ENCODE data around the gene SRGAP3. TPM values are rescaled to one million over a fixed set of nuclear protein-coding genes. Genes with fewer than 3 reads are reported as not detected.

Gene SRGAP3
- total RNA-seq, 4 donors from 2014 or later: 13.7 to 27.7 (median 18.5) TPM

DNA sequence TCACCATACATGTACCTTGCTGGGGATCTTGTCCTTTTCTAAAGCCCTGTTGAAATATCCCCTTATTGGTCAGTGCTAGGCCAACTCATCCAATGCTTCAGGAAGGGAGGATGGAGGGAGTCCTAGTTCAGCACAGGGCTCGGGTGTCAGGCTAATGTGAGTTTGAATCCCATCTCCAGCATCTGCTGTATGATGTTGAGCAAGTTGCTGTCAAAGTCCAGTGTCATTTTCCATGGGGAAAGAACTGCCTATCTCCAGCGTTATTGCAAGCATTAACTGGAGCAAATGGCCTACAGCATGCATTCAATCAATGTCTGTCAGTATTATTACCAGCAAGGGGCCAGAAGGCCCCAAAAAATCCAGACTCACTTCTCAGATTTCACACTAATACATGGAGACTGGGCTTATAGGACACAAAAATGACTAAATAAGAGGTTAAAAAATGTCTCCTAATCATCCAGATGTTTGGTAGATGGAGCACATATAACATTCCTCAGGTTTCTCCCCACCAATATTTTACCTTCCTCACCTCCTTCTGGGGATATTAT is 40.8 kb downstream of the SRGAP3 start:
- no peak overlapping the region for H3K4me3 ChIP-seq (ENCODE audit: low read depth, poor library complexity, severe bottlenecking)
- no peak for DNase-seq (ENCODE audit: low spot score in 2 of 2)
- TF ChIP-seq POLR2A (IDR thresholded peaks at IDR 0.05): no peak
- TF ChIP-seq, protein P1, sequence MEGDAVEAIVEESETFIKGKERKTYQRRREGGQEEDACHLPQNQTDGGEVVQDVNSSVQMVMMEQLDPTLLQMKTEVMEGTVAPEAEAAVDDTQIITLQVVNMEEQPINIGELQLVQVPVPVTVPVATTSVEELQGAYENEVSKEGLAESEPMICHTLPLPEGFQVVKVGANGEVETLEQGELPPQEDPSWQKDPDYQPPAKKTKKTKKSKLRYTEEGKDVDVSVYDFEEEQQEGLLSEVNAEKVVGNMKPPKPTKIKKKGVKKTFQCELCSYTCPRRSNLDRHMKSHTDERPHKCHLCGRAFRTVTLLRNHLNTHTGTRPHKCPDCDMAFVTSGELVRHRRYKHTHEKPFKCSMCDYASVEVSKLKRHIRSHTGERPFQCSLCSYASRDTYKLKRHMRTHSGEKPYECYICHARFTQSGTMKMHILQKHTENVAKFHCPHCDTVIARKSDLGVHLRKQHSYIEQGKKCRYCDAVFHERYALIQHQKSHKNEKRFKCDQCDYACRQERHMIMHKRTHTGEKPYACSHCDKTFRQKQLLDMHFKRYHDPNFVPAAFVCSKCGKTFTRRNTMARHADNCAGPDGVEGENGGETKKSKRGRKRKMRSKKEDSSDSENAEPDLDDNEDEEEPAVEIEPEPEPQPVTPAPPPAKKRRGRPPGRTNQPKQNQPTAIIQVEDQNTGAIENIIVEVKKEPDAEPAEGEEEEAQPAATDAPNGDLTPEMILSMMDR (IDR thresholded peaks at IDR 0.05): no peak
- intact Hi-C loops (cut with DNase I; ENCODE audit: low total_unique reads): no loop called here
- WGBS, 2 donors: 71 to 80% methylated on average over 2 of the region's 2 CpGs

DNA sequence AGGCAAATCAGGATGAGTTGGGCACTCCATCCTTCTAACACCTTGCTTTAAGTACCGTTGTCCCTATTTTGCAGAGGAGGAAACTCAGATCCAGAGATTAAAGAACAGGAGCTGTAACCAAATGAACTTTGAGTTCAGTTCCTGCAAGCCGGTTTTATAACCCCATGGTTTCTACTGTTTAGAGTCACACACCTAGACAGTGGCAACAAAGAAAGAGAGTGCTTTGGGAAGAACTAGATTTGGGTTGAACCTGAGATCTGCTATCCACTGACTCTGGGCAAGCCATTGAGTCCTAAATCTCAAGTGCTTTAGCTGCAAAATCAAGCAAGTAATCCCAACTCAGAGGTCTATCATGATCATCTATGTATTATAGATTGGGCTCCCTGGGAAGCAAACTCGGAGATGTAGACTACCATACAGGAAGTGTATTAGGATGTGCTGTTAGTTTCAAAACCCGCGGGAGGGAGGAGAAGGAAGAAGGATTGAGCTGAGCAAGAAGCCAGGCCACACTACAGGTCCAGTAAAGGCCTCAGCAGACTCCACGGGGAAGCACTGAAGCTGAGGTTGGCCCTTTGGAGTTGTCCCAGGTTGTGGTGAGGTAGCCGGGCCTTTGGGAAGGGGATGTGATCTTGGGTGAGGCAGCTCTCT is 42.2 kb downstream of the SRGAP3 start:
- H3K4me3 ChIP-seq (ENCODE audit: low read depth, poor library complexity, severe bottlenecking): no peak overlapping the region
- TF ChIP-seq, protein P1 (IDR thresholded peaks at IDR 0.05): no peak
- no peak for TF ChIP-seq POLR2A (IDR thresholded peaks at IDR 0.05)
- intact Hi-C loops (cut with DNase I; ENCODE audit: low total_unique reads): no loop called here
- DNase-seq (ENCODE audit: low spot score in 2 of 2): peak in 1 of 2 donors; percentile 13
- WGBS, 2 donors: 90 to 92% methylated on average over 7 of the region's 7 CpGs

DNA sequence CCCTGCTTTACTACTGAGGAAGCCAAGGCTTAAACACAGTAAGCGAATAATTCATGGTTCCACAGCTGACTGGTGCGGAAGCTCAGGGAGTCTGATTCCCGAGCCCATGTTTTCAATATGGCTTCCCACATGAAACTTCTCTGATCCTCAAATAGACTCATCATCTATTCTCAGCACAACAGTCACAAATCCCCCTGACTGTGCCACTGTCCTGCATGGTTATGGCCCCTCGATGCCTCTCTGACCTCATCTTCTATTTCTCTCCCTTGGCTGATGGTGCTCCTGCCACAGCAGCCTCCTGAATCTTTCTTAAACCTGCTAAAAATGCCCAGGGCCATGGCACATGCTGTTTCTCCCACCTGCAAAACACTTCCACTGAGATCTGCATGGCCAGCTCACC is 43.2 kb downstream of the SRGAP3 start:
- intact Hi-C loops (cut with DNase I; ENCODE audit: low total_unique reads): no loop called here
- 88 to 94% methylated on average over 4 of the region's 4 CpGs for WGBS, 2 donors
- H3K4me3 ChIP-seq (ENCODE audit: low read depth, poor library complexity, severe bottlenecking): no peak overlapping the region
- no peak for TF ChIP-seq POLR2A (IDR thresholded peaks at IDR 0.05)
- TF ChIP-seq, protein P1 (IDR thresholded peaks at IDR 0.05): no peak
- peak in 1 of 2 donors; percentile 40 for DNase-seq (ENCODE audit: low spot score in 2 of 2)

DNA sequence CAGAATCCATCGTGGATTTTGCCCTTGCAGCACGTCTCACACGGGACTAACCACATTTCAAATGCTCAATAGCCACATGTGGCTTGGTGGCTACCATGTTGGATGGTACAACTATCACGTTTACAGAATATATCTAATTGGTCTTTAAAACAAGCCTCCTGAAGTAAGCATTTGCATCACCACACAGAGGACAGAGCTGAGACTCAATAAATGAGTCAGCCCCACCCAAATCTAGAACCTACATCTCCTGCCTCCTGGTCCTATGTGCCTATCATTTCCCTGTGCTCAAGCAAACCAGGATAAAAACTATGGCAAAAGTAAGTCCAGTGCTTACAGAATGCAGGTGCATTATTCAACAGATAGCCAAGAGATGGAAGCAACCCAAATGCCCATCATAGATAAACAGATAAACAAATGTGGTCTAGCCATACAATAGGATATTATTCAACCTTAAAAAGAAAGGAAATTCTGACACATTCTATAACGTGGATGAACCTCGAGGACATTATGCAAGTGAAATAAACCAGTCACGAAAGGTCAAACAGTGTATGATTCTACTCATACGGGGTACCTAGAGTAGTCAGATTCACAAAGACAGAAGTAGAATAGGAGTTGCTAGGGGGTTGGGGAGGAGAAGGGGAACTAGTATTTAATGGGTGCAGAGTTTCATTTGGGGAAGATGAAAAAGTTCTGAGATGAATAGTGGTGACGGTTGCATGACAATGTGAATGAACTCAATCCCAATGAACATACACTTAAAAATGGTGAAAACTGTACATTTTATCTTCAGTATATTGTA is 43.9 kb downstream of the SRGAP3 start:
- 81 to 88% methylated on average over 9 of the region's 9 CpGs for WGBS, 2 donors
- DNase-seq (ENCODE audit: low spot score in 2 of 2): peak in 1 of 2 donors; percentile 6
- intact Hi-C loops (cut with DNase I; ENCODE audit: low total_unique reads): no loop called here

DNA sequence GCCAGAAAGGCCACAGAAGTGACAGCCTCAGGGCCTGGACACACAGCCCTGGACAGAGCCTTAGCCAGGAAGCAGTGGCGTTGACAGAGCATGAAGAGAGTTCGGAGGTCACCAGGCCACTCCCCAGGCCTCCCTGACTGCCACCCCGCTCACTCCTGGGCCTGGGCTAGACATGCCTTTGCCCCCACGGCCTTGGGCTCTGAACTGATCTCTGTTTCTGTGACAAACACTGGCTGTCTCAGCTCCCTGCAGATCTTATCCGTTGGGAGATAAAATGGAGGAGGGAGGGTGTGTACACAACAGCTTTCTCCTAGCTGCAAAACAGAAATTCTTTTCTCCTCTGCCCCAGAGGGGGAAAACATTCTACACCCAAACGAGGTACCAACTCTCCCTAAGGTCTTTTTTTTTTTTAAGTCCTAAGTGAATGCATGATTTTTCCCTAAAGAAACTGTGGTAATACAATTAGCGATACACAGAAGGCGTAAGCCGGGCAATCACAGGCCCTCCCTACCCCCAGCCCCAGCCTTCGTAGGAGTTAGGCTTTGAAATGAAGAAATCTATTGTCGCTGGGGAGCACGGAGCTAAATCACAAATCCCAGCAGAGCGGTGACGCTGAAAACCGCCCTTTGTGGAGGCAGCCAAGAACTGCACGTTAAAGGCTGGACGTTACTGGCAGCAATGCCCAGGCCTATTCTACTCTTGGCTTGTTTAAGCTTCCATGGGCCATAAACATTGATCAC is 45.0 kb downstream of the SRGAP3 start:
- WGBS, 2 donors: 81 to 85% methylated on average over 17 of the region's 17 CpGs
- peak in 1 of 2 donors; percentile 59 for DNase-seq (ENCODE audit: low spot score in 2 of 2)
- TF ChIP-seq, protein P1 (IDR thresholded peaks at IDR 0.05): no peak
- no peak for TF ChIP-seq POLR2A (IDR thresholded peaks at IDR 0.05)
- intact Hi-C loops (cut with DNase I; ENCODE audit: low total_unique reads): no loop called here
- no peak overlapping the region for H3K4me3 ChIP-seq (ENCODE audit: low read depth, poor library complexity, severe bottlenecking)

More for the DNA sequence above, 43.9 kb downstream of the SRGAP3 start:
- H3K4me3 ChIP-seq (ENCODE audit: low read depth, poor library complexity, severe bottlenecking): no peak overlapping the region
- TF ChIP-seq, protein P1 (IDR thresholded peaks at IDR 0.05): no peak
- no peak for TF ChIP-seq POLR2A (IDR thresholded peaks at IDR 0.05)

All from lower leg skin (tissue), 4 donors.